Natural killer cell treated with Interleukin-12 subunit alpha and Interleukin-12 subunit beta and Interleukin-15 and Interleukin-18, amount 100 ng/mL, for 72 hours (primary cell): ENCODE data around the gene UFC1. TPM values are rescaled to one million over a fixed set of nuclear protein-coding genes. Genes with fewer than 3 reads are reported as not detected.

Experiments used
- ATAC-seq, 2 donors: fragments of 150-1000 bp; cut with Tn5 transposase in 1 of 2; sonication (Bioruptor Pico), chemical (Tn5 transposase) in 1 of 2; 2 replicates each; pipeline ENCODE4 v1.10.0; 2021
- DNase-seq: peaks from one replicate; pipeline ENCODE4 v3.0.0; 2022; ENCODE audit warnings: low spot score
- H3K27ac Mint-ChIP-seq, 2 donors: 1 replicate in 1 of 2; 2 replicates in 1 of 2; pipeline ENCODE4 v1.8.0; 2022; ENCODE audit warnings: mixed read lengths in 2 of 2, mild to moderate bottlenecking in 1 of 2, moderate library complexity in 1 of 2
- H3K27me3 Mint-ChIP-seq, 2 donors: 1 replicate in 1 of 2; 2 replicates in 1 of 2; pipeline ENCODE4 v1.8.0; 2022; ENCODE audit warnings: mixed read lengths in 2 of 2
- H3K36me3 Mint-ChIP-seq: one replicate; pipeline ENCODE4 v1.8.0; 2022; ENCODE audit warnings: mixed read lengths
- H3K4me1 Mint-ChIP-seq, 2 donors: 1 replicate in 1 of 2; 2 replicates in 1 of 2; pipeline ENCODE4 v1.8.0; 2022; ENCODE audit warnings: low read depth in 2 of 2, mixed read lengths in 2 of 2, mild to moderate bottlenecking in 1 of 2
- H3K4me3 Mint-ChIP-seq: one replicate; pipeline ENCODE4 v1.8.0; 2022; ENCODE audit warnings: mixed read lengths
- H3K9me3 Mint-ChIP-seq: 2 replicates; pipeline ENCODE4 v1.8.0; 2022; ENCODE audit warnings: mixed read lengths
- total RNA-seq, 2 donors: library from RNA; stranded (reverse); gene quantifications; one replicate each; pipeline ENCODE4 v1.2.3, GENCODE V29; 2022

Gene UFC1
- total RNA-seq, 2 donors from 2014 or later: 100 to 114 TPM

DNA sequence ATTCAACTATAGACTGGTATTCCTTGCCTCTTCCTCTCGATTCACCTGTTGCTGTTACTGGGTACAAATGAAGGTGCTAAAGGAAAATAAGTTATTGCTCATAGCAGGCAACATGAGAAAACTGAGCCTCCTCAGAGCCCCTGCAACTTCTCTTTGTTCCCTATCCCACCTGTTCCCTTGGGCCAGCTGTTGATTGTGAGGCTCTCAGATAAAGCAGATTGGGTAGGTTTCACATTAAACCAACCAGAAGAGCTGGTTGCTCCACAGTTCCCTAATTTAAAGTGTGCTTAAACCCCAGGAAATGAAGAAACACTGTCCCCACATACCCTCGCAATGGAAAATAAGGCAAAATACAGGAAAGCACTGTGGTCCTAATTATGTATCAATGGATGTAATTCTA, 26.1 kb upstream of the UFC1 start:
- Mint-ChIP-seq H3K27me3 (no peaks in the 10 kb centered on the region), H3K4me1 (peaks cover 40 to 45% of the 10 kb centered on the region in 2 donors), H3K27ac (peak overlapping the region; percentile 12 to 42), H3K36me3 (peaks cover 27% of the 10 kb centered on the region), H3K4me3 (no peak overlapping the region), H3K9me3 (no peaks in the 10 kb centered on the region)
- DNase-seq (no peak), ATAC-seq (no peak)

DNA sequence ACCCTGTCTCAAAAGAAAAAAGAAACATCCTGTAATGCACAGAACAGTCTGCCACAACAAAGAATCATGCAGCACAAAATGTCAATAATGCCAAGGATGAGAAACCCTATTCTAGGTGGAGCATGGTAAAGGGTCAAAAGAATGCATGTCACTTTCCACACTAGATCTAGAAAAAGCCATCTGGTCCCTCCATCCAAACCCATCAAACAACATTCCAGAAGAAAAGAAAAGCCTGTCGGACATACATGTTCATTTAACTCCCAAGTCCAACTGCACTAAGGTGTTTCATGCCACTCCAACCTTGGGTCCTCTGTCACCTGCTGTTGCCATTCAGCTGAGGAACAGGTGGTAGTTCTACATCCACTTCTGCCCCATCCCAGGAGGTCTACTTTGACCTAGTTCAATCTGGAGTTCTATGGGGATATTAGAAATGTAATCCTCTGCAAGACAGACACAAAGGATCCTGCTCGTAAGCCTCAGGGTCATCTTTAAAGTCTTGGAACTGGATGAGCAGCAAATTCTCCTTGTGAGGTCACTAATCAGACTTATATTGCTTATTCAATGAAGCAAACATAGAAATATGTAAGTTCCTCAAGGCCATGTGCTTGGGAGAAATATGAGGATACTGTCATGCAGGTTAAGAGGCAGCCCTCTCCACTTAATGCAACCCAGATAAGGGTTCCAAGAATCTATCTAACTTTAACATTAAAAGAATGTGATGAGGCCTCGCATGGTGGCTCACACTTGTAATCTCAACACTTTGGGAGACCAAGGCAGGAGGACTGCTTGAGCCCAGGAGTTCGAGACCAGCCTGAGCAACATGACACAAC, 25.0 kb upstream of the UFC1 start:
- Mint-ChIP-seq H3K27ac (no peak overlapping the region), H3K9me3 (no peaks in the 10 kb centered on the region)
- ATAC-seq: no peak

DNA sequence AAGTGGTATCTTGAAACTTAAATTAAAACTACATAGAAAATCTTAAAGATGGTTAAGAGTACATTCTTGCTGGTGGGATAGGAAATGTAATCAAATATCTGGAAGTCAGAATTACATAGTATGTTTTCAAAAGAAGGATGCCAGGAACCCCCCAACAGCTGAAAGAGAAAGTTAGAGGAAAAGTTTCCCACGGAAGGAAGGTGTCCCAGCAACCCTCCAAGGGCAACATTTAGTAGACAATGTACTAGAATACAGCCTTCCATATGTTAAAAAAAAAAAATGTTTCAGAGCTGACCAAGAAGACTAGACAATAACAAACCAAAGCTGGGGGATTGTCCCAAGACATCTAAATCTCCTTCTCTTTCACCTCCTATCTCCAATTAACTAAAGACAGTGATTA, 23.5 kb upstream of the UFC1 start:
- H3K27ac Mint-ChIP-seq: no peak overlapping the region
- ATAC-seq: no peak

More for the DNA sequence above, 25.0 kb upstream of the UFC1 start:
- no peak for DNase-seq
- no peak overlapping the region for H3K4me3 Mint-ChIP-seq
- H3K4me1 Mint-ChIP-seq: peaks cover 40 to 45% of the 10 kb centered on the region in 2 donors
- H3K36me3 Mint-ChIP-seq: peaks cover 26% of the 10 kb centered on the region
- no peaks in the 10 kb centered on the region for H3K27me3 Mint-ChIP-seq

DNA sequence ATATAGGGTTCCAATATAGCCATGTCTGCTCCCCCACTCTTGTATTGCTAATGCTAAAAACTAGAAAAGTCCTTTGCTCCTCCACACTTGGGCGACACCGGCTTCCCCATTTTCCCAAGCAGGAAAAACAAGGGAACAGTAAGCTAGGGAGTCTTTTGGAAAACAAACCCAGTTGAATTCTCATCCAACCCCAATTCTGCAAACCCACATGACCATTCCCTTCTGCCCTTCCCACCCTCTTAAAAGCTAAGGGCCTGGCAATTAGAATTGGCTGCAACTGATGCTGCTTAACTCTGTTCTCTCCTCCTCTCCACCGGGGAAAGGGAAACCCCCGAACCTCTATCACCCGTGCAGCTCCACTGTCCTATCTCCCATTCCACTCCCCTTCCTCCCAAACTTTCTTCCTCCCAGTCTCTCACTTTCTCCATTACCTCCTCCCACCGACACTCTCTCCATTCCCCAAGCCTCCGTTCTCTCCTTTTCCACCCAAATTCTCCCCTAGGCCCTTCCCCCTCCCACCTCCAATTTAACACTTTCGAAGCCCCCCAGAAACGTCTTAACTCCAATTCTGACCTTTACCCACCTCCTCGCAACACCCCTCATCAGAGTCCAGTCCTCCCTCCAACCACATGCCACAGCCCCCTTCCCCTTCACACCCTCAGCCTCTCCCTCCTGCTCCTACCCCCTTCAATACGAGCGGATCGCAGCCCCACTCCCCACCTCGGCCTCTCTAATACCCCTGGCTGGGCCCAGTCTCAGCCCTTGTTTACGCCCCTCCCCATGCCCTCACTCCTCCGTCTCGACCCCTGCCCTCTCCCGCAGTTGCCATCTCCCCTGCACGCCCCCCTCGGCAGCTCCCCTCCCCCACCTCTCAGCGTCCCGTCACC, 22.0 kb upstream of the UFC1 start:
- Mint-ChIP-seq H3K36me3 (peaks cover 7% of the 10 kb centered on the region), H3K27ac (no peak overlapping the region), H3K4me3 (no peak overlapping the region), H3K27me3 (no peaks in the 10 kb centered on the region), H3K9me3 (no peaks in the 10 kb centered on the region), H3K4me1 (peaks cover 33 to 41% of the 10 kb centered on the region in 2 donors)
- ATAC-seq (no peak), DNase-seq (no peak)

More for the DNA sequence above, 23.5 kb upstream of the UFC1 start:
- Mint-ChIP-seq H3K36me3 (peaks cover 21% of the 10 kb centered on the region), H3K9me3 (no peaks in the 10 kb centered on the region), H3K27me3 (no peaks in the 10 kb centered on the region), H3K4me1 (peaks cover 41 to 50% of the 10 kb centered on the region in 2 donors), H3K4me3 (no peak overlapping the region)
- DNase-seq: no peak

DNA sequence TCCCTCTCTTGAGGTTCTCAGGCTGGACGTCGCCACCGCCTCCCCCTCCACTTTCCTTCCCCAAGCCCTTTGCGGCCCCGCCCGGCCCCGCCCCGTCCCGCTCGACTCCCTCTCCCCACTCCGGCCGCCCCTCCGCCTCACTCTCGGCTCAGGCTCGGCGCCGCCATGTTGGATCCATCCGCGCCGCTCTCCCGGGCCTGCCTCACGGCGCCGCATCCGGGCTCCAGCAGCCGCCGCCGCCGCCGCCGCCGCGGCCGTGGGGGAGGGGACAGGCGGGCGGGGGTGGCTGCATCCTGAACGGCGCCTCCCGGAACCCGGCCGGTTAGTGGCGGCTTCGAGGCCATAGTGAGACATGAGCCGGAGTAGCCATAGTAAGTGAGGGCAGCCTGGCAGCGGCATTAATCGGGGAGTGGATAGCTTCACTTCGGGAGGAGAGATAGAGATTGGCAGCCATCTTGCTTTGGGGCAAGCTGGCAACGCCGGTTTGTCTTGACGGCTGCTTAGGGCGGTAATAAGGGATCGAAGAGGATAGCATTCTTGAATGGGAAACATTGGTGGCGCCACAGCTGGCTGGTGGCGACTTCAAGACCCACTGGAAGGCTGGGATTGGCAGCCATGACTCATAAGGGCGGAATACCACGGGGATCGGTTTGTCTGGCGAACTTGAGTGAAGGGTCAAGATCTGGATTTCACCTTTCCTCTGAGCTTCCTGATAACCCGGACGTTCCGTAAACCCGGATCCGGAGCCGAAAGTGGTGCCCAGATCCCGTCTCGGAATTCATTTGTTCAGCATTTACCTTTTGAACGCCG, 21.2 kb upstream of the UFC1 start, which contains the start of gene DEDD:
Gene DEDD, minus strand, starts transcription at position 258 of the 810 bp plus-strand sequence. CDS start 8,205 bp downstream, outside the sequence.
- H3K27me3 Mint-ChIP-seq: no peaks in the 10 kb centered on the region
- no peak within 1 kb of the TSS for H3K4me3 Mint-ChIP-seq
- peak; percentile 93 for DNase-seq
- ATAC-seq: peak; percentile 96 to 97
- no peaks in the 10 kb centered on the region for H3K9me3 Mint-ChIP-seq
- H3K27ac Mint-ChIP-seq: no peak within 1 kb of the TSS
- H3K4me1 Mint-ChIP-seq: peaks cover 27 to 33% of the 10 kb centered on the region in 2 donors
- H3K36me3 Mint-ChIP-seq: no peaks in the 10 kb centered on the region

DNA sequence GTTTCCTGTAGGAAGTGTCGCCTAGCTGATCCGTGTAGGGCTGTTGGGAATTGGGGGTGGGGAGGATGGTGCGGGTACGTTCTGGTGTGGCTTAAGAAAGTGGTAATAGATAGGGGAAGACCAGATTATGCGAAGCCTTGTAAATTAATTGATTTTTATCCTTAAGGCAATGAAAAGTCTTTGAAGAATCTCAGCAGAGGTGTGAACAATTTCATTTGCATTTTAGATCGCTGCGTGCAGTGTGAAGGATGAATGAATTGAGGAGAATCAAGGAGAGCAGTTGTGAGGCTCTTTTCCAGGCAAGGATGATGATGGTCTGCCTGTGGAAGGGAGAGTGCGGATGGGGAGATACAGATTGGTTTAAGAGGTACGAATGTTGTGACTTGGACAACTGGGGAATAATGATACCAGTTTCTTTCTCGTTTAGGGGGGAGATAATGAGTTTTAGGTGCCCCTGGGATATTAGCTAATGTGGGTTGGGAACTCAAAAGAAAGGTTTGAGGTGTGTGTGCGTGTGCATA, 20.5 kb upstream of the UFC1 start:
- ATAC-seq (peak in 1 of 2 donors; percentile 2), DNase-seq (no peak)
- Mint-ChIP-seq H3K27ac (no peak overlapping the region), H3K4me1 (peaks cover 22 to 28% of the 10 kb centered on the region in 2 donors), H3K36me3 (no peaks in the 10 kb centered on the region), H3K4me3 (no peak overlapping the region), H3K9me3 (no peaks in the 10 kb centered on the region), H3K27me3 (no peaks in the 10 kb centered on the region)

DNA sequence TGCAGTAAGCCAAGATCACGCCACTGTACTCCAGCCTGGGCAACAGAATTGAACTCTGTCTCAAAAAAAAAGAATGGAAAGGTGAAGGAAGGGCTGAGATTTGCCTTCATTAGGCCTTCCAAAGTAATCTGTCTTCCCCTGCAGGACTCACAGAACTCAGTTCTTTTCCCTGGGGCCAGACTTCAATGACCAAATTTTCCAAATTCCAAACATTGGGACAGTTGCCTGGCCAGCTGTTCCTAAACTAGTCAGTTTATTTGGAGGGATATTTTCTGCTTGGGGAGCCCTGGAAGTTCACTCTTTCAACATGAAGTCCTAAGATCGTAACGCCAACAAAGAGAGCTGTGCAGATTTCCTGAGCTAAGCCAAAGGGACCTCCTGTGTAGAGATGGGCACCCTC, 15.9 kb upstream of the UFC1 start:
- DNase-seq (no peak), ATAC-seq (no peak)
- no peaks in the 10 kb centered on the region for H3K9me3 Mint-ChIP-seq
- no peaks in the 10 kb centered on the region for H3K36me3 Mint-ChIP-seq
- no peaks in the 10 kb centered on the region for H3K27me3 Mint-ChIP-seq
- H3K4me1 Mint-ChIP-seq: peaks cover 5% of the 10 kb centered on the region in 2 donors
- H3K4me3 Mint-ChIP-seq: no peak overlapping the region
- no peak overlapping the region for H3K27ac Mint-ChIP-seq

DNA sequence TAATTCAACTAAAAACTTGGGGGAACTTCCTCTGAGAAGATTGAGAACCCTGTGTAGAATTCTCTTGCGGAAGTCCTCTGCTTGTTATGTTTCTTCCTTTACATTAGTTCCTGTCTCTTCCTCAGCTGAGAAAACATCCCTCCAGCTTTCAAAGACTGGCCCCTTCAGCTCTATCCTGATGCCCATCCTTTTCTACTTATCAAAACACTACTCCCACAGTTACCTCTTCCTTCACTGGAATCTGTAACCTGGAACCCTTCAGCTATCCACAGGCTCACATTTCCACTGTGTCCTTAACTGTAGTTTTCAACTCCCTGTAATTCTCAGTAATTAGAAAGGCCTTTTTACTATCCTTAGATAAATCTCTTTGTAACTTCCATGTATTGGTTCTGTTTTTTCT, 15.3 kb upstream of the UFC1 start:
- H3K9me3 Mint-ChIP-seq: no peaks in the 10 kb centered on the region
- H3K27ac Mint-ChIP-seq: no peak overlapping the region
- no peaks in the 10 kb centered on the region for H3K36me3 Mint-ChIP-seq
- H3K4me3 Mint-ChIP-seq: no peak overlapping the region
- DNase-seq: no peak
- H3K27me3 Mint-ChIP-seq: no peaks in the 10 kb centered on the region
- no peak for ATAC-seq
- peaks cover 5% of the 10 kb centered on the region in 2 donors for H3K4me1 Mint-ChIP-seq

DNA sequence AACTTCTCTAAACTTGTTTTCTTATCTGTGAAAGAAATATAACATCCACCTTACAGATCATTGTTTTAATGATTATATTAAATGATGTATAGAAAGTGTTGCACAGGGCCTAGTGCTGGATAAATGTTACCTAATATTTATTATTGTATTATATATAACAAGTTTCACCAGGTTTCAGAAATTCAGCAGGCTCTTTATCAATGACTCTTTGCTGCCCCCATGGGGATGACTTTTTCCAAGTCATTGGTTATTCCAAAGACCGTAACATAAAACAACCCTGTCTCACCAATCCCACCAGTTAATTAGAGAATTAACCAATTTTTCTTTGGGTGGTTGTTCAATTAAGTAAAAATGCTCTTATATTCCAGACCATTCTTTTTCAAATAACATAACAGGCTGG, 14.0 kb upstream of the UFC1 start:
- DNase-seq (no peak), ATAC-seq (no peak)
- H3K27ac Mint-ChIP-seq: no peak overlapping the region
- H3K4me3 Mint-ChIP-seq: no peak overlapping the region
- H3K36me3 Mint-ChIP-seq: no peaks in the 10 kb centered on the region
- H3K4me1 Mint-ChIP-seq: peaks cover 5% of the 10 kb centered on the region in 2 donors
- H3K27me3 Mint-ChIP-seq: no peaks in the 10 kb centered on the region
- no peaks in the 10 kb centered on the region for H3K9me3 Mint-ChIP-seq

DNA sequence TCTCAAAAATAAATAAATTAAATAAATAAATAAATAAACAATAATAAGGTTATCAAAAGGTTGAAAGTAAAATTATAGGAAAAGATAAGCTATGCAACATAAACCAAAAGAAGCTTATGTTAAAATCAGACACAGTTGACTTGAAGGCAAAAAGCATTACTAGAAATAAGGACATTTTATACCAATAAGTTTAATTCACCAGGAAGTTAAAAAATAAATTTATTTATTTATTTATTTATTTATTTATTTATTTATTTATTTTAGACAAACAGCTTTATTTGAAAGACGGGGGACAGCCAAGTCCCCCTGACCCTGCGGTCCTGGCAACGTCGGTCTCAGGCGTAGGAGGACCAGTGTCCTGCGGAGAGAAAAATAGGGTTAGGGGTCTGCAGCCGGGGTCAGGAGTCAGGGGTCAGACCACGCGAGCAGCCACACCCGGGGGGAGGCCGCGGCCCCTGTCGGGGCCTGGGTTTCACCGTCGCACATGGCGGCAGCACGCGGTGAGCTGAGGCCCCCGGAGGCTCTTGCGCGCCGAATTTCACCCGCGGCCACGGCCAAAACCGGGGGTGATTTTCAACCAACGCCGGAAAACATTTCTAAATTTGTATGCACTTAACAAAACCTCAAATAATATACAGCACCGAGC, 12.9 kb upstream of the UFC1 start:
- no peak overlapping the region for H3K4me3 Mint-ChIP-seq
- no peaks in the 10 kb centered on the region for H3K27me3 Mint-ChIP-seq

DNA sequence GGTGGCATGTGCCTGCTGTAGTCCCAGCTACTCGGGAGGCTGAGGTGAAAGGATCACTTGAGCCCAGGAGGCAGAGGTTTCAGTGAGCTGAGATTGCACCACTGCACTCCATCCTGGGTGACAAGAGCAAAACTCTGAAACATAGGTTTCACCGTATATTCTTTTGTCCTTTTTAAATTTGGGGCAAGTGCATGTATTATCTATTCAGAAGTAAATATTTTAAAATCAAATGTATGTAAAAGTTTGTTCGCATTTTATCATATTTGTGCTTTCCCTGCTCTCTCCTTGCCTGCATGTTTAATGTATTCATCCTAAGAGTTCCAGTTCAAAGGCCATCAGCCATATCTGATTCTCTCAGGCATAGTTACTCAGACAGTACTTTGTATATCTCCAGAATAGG, 7.9 kb upstream of the UFC1 start:
- Mint-ChIP-seq H3K36me3 (no peaks in the 10 kb centered on the region), H3K4me1 (no peaks in the 10 kb centered on the region), H3K9me3 (no peaks in the 10 kb centered on the region), H3K27me3 (no peaks in the 10 kb centered on the region), H3K27ac (no peak overlapping the region), H3K4me3 (no peak overlapping the region)
- ATAC-seq: no peak
- no peak for DNase-seq

More for the DNA sequence above, 12.9 kb upstream of the UFC1 start:
- Mint-ChIP-seq H3K4me1 (no peaks in the 10 kb centered on the region), H3K27ac (no peak overlapping the region), H3K36me3 (no peaks in the 10 kb centered on the region), H3K9me3 (no peaks in the 10 kb centered on the region)
- no peak for DNase-seq
- no peak for ATAC-seq

DNA sequence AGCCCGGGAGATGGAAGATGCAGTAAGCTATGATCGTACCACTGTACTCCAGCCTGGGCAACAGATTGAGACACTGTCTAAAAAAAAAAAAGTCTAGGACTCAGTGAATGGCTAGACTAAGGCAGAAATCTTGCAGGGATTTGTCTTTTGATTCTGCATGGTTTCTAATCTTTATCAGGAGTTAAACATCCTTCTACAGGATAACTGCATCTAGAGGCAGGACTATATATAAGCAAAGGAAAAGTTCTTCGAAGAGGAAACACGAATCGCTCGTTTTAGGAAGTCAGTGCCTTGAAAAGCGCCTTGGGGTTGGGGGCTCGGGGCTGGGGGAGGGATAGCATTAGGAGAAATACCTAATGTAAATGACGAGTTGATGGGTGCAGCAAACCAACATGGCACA, 602 bp upstream of the UFC1 start:
- ATAC-seq (no peak), DNase-seq (no peak)
- Mint-ChIP-seq H3K4me3 (peak overlapping the region; percentile 99), H3K4me1 (peaks cover 24 to 26% of the 10 kb centered on the region in 2 donors), H3K9me3 (no peaks in the 10 kb centered on the region), H3K36me3 (peaks cover 25% of the 10 kb centered on the region), H3K27me3 (no peaks in the 10 kb centered on the region), H3K27ac (peak overlapping the region; percentile 99 to 100)

DNA sequence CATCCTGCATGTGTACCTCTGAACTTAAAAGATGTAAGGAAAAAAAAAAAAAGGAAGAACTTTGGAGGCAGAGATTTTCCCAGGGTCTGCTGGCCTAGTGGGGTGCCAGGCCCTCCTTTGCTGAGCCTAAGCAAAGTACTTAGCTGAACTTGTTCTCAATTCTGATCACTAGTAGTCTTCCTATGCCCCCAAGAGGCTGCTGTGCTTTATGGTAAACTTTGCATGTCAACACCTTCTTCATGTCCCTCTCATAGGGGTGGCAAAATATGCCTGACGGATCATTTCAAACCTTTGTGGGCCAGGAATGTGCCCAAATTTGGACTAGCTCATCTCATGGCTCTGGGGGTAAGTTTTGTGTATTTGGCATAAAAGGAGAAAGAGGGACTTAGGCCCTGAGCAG, 4.1 kb downstream of the UFC1 start:
- peaks cover 39 to 42% of the 10 kb centered on the region in 2 donors for H3K4me1 Mint-ChIP-seq
- H3K36me3 Mint-ChIP-seq: peaks cover 26% of the 10 kb centered on the region
- no peak for ATAC-seq
- H3K9me3 Mint-ChIP-seq: no peaks in the 10 kb centered on the region
- no peak for DNase-seq
- H3K4me3 Mint-ChIP-seq: peak overlapping the region; percentile 84
- peak overlapping the region; percentile 69 to 70 for H3K27ac Mint-ChIP-seq
- H3K27me3 Mint-ChIP-seq: no peaks in the 10 kb centered on the region
